ENCODE results near the gene ID2. TPM values are rescaled to one million over a fixed set of nuclear protein-coding genes. Genes with fewer than 3 reads are reported as not detected.
"Not testable (repeated sequence)": the region's sequence is repeated elsewhere in the genome, so short reads cannot be mapped to it uniquely, and the experiment has no call there.

The ID2 gene
- total and polyA plus RNA-seq, 7 donors = 154 to 615 (median 376) TPM

DNA sequence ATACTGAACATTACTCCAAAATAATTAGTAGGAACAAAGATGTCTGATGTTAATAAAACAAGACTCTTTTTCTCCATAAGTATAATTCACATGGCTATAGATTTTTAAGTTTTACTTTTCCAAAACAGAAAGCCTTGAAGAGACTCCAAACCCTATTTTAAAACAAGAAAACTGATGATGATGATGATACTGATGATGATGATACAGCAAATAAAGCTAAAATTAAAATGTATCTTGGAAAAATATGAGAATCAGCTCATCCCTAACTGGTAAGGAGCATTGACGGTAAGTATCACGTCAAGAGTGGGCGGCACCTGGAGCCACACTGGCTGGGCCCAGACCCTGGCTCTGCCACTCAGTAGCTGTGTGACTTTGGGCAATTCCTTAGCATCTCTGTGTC is 39.6 kb downstream of the ID2 start:
- Histone ChIP-seq H3K36me3 (peaks cover 0 to 4% (median 0%) of the 10 kb centered on the region in 4 donors), H3K4me1 (no peaks in the 10 kb centered on the region), H3K27me3 (no peaks in the 10 kb centered on the region), H3K4me3 (no peak overlapping the region), H3K9me3 (no peaks in the 10 kb centered on the region), H3K27ac (no peak overlapping the region)
- no peak for DNase-seq
- intact Hi-C loops (cut with DNase I) = no loop called here
- TF ChIP-seq EP300 (IDR thresholded peaks at IDR 0.05) = no peak
- no peak for TF ChIP-seq POLR2AphosphoS5 (IDR thresholded peaks at IDR 0.05)
- no peak for TF ChIP-seq POLR2A (IDR thresholded peaks at IDR 0.05)
- TF ChIP-seq, protein P1, sequence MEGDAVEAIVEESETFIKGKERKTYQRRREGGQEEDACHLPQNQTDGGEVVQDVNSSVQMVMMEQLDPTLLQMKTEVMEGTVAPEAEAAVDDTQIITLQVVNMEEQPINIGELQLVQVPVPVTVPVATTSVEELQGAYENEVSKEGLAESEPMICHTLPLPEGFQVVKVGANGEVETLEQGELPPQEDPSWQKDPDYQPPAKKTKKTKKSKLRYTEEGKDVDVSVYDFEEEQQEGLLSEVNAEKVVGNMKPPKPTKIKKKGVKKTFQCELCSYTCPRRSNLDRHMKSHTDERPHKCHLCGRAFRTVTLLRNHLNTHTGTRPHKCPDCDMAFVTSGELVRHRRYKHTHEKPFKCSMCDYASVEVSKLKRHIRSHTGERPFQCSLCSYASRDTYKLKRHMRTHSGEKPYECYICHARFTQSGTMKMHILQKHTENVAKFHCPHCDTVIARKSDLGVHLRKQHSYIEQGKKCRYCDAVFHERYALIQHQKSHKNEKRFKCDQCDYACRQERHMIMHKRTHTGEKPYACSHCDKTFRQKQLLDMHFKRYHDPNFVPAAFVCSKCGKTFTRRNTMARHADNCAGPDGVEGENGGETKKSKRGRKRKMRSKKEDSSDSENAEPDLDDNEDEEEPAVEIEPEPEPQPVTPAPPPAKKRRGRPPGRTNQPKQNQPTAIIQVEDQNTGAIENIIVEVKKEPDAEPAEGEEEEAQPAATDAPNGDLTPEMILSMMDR (IDR thresholded peaks at IDR 0.05) = no peak
- WGBS, 2 donors = 94 to 96% methylated on average over 3 of the region's 3 CpGs

GRCh38 chr2:8722986-8723385 is 41.1 kb downstream of the ID2 start:
- 91 to 95% methylated on average over 10 of the region's 10 CpGs for WGBS, 2 donors
- no peak for DNase-seq
- H3K9me3 ChIP-seq = no peaks in the 10 kb centered on the region
- intact Hi-C loops (cut with DNase I) = no loop called here
- TF ChIP-seq POLR2A (IDR thresholded peaks at IDR 0.05) (no peak), EP300 (IDR thresholded peaks at IDR 0.05) (no peak), POLR2AphosphoS5 (IDR thresholded peaks at IDR 0.05) (no peak)
- TF ChIP-seq, protein P1 (IDR thresholded peaks at IDR 0.05) = no peak
- H3K27me3 ChIP-seq = no peaks in the 10 kb centered on the region
- H3K4me1 ChIP-seq = no peaks in the 10 kb centered on the region
- no peak overlapping the region for H3K27ac ChIP-seq
- no peak overlapping the region for H3K4me3 ChIP-seq
- peaks cover 0 to 18% (median 1%) of the 10 kb centered on the region in 4 donors for H3K36me3 ChIP-seq

DNA sequence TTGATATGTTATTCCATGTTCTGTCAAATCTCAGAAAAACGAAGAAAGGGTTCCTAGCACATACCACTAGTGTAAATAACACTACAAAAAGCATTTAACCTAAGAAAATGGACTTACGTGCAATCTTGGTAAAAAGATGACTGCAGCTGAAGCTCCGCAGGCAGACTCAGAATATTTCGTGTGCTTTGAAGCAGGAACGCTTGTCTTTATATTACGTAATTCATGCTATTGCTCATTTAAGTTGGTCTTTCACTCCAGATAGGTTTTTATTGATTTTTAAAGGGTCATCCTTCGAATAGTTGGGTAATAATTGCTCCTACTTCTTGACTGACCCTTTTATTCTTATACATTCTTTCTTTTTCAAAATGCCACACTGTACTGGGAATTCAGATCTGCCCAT is 44.0 kb downstream of the ID2 start:
- DNase-seq = no peak
- intact Hi-C loops (cut with DNase I) = no loop called here
- WGBS, 2 donors = 89 to 90% methylated on average over 7 of the region's 7 CpGs
- H3K36me3 ChIP-seq = peaks cover 10 to 47% (median 18%) of the 10 kb centered on the region in 4 donors
- no peaks in the 10 kb centered on the region for H3K27me3 ChIP-seq
- H3K4me1 ChIP-seq = no peaks in the 10 kb centered on the region
- H3K27ac ChIP-seq = no peak overlapping the region
- H3K4me3 ChIP-seq = no peak overlapping the region
- TF ChIP-seq, protein P1 (IDR thresholded peaks at IDR 0.05) = no peak
- TF ChIP-seq POLR2A (IDR thresholded peaks at IDR 0.05) (no peak), POLR2AphosphoS5 (IDR thresholded peaks at IDR 0.05) (no peak), EP300 (IDR thresholded peaks at IDR 0.05) (no peak)
- no peaks in the 10 kb centered on the region for H3K9me3 ChIP-seq

GRCh38 chr2:8728305-8729015 is 46.6 kb downstream of the ID2 start:
- Histone ChIP-seq H3K27me3 (no peaks in the 10 kb centered on the region), H3K9me3 (no peaks in the 10 kb centered on the region), H3K4me1 (no peaks in the 10 kb centered on the region), H3K4me3 (no peak overlapping the region), H3K27ac (no peak overlapping the region), H3K36me3 (peaks cover 28 to 73% (median 42%) of the 10 kb centered on the region in 4 donors)
- no peak for DNase-seq
- WGBS, 2 donors = 96 to 97% methylated on average over 7 of the region's 7 CpGs
- intact Hi-C loops (cut with DNase I) = no loop called here
- no peak for TF ChIP-seq POLR2AphosphoS5 (IDR thresholded peaks at IDR 0.05)

DNA sequence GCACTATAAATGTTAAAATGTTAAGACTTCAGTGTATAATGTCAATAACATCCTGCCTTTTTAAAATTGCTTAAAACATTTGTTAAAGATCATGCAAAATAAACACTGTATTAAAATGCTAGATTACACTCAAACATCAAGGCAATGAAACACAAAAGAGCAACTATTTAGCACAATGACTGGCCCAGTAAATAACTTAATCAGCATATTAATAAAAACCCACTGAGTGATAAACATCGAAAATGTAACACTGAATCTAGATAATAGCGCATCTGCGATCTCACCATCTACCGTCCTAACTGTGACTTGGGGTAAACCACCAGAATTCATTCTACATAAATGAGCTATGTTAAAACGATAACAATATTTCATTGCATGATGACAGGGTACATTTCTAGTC is 47.2 kb downstream of the ID2 start:
- intact Hi-C loops (cut with DNase I); H3K4me1 ChIP-seq; H3K4me3 ChIP-seq; H3K9me3 ChIP-seq; H3K27me3 ChIP-seq; DNase-seq; H3K27ac ChIP-seq: not testable (repeated sequence)
- H3K36me3 ChIP-seq = peaks cover 29 to 79% (median 43%) of the 10 kb centered on the region in 4 donors
- 89 to 95% methylated on average over 5 of the region's 5 CpGs for WGBS, 2 donors

GRCh38 chr2:8729939-8730338 is 48.1 kb downstream of the ID2 start:
- 92 to 93% methylated on average over 9 of the region's 9 CpGs for WGBS, 2 donors
- Histone ChIP-seq H3K4me3 (no peak overlapping the region), H3K4me1 (no peaks in the 10 kb centered on the region), H3K27me3 (no peaks in the 10 kb centered on the region), H3K27ac (no peak overlapping the region), H3K36me3 (peaks cover 29 to 88% (median 43%) of the 10 kb centered on the region in 4 donors), H3K9me3 (no peaks in the 10 kb centered on the region)
- intact Hi-C loops (cut with DNase I) = no loop called here
- DNase-seq = no peak
- no peak for TF ChIP-seq POLR2AphosphoS5 (IDR thresholded peaks at IDR 0.05)
- TF ChIP-seq EP300 (IDR thresholded peaks at IDR 0.05) = no peak
- TF ChIP-seq POLR2A (IDR thresholded peaks at IDR 0.05) = no peak
- TF ChIP-seq, protein P1 (IDR thresholded peaks at IDR 0.05) = no peak
